ENCODE data around the gene ARSA.

ARSA gene

DNA sequence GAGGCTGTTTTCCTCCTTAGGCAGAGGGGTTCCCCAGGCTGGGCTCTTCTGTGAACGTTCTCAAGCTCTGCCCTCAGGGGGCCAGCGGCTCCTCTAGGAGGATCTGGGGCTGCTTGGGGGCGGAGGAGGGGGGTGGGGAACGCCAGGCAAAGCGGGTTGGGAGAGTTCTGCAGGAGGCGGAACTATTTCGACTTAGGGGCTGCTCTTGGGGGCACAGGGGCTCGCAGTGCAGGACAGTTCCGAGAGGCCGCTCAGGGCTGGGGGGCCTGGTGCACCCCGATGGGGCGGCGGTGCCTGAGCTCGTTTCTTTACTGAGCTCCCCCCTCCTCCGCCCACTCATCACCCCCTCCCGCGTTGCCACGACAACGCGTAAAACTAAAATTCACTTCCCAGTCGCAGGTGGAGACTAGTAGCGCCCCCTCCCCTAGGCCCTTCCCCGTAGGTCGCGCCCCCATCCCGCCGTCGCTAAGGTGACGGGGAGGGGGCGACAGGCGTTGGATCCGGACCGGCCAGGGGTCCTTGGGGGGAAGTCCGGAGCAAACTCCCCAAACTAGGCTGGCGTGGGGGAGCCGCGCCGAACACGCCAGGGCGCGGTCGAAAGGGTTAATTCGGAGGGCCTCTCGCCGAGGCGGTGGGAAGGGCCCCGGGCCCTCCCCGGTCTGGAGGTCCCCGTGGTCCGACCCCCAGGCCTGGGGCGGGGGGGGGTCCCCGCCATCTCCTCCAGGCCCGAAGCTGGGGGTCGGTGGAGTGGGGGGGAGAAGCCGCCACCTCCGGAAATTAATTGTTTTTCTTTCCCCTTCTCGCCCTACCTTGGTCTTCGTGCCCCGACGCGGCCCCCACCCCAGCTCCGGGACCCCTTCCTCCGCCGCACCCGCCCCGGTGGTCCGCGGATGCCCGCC, 45.5 kb upstream of the ARSA start:
- TF ChIP-seq CTCF (IDR thresholded peaks at IDR 0.05), result no peak

- TF ChIP-seq CTCF (IDR thresholded peaks at IDR 0.05), result no peak
Measured at GRCh38 chr22:50672471-50673230, 44.7 kb upstream of the ARSA start, which contains the start of gene SHANK3. SHANK3 (plus strand) TSS chr22:50672823.

DNA sequence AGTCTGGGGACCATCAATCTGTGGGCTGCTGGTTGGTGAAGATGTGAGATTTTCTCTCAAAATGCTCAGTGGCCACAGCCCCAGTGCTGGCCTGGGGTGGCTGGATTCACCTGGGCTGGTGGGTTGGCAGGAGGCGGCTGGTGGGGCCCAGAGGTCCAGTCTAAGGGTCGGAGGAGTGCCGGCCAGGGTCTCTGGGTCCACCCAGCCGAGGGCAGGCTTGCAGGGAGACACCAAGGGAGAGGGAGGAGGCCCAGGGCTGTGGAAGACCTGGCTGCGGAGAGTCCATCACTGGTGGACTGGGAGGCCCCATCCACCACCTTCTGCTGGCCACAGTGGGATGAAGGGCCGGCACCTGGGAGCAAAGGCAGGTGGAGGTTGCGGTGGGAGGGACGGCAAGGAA, 44.1 kb upstream of the ARSA start:
- TF ChIP-seq CTCF (IDR thresholded peaks at IDR 0.05), result no peak

- no peak for TF ChIP-seq CTCF (IDR thresholded peaks at IDR 0.05)
Measured at GRCh38 chr22:50671641-50672040, 43.7 kb upstream of the ARSA start.

GRCh38 chr22:50670914-50671538, 43.1 kb upstream of the ARSA start:
- no peak for TF ChIP-seq CTCF (IDR thresholded peaks at IDR 0.05)

- no peak for TF ChIP-seq CTCF (IDR thresholded peaks at IDR 0.05)
Measured at GRCh38 chr22:50670513-50670912, 42.6 kb upstream of the ARSA start.

DNA sequence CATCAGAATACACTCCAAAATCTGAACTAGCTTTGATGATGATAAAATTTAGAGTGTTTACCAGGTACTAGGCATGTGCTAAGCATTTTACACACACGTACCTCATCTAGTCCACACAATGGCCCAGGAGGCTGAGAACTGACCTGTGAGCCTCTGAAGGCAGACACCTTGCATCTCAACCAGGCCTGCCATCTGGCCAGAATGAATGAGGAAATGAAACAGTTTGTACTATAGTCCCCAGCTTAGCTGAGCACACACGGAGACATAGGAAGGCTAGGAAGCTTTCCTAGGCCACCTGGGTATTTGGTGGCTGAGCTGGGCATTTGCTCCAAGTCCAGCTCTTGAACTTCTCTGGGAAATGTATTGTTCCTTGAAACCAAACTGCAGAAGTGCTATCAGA, 37.8 kb upstream of the ARSA start:
- TF ChIP-seq CTCF (IDR thresholded peaks at IDR 0.05), result no peak
